IPS-18c (cell line): ENCODE data around the gene PCYOX1L.

Source experiments
- H3K4me3 ChIP-seq: 2 replicates; pipeline ENCODE4 v1.7.0; 2013; ENCODE audit warnings: low read depth, mild to moderate bottlenecking, low read length, moderate library complexity; ENCODE audit not compliant: insufficient read depth
- H3K9me3 ChIP-seq: one replicate; pipeline ENCODE4 v1.6.1; 2013; ENCODE audit warnings: mild to moderate bottlenecking, low read length, moderate library complexity; ENCODE audit not compliant: control insufficient read depth, insufficient read depth

Gene PCYOX1L

GRCh38 chr5:149357370-149358293 is at the start of gene PCYOX1L:
Gene PCYOX1L (plus strand): TSS chr5:149358046. CDS start chr5:149358069, 23 bp downstream.
- H3K9me3 ChIP-seq = peaks cover 4% of the 10 kb centered on the region
- peak within 1 kb of the TSS; percentile 80 for H3K4me3 ChIP-seq

- H3K4me3 ChIP-seq = no peak overlapping the region
- H3K9me3 ChIP-seq = no peaks in the 10 kb centered on the region
Measured at GRCh38 chr5:149309354-149309753, 48.5 kb upstream of the PCYOX1L start.

GRCh38 chr5:149310488-149310887 is 47.4 kb upstream of the PCYOX1L start:
- Histone ChIP-seq H3K4me3 (no peak overlapping the region), H3K9me3 (no peaks in the 10 kb centered on the region)

GRCh38 chr5:149310947-149311658 is 46.7 kb upstream of the PCYOX1L start:
- no peaks in the 10 kb centered on the region for H3K9me3 ChIP-seq
- no peak overlapping the region for H3K4me3 ChIP-seq

GRCh38 chr5:149313151-149313841 is 44.5 kb upstream of the PCYOX1L start:
- Histone ChIP-seq H3K9me3 (no peaks in the 10 kb centered on the region), H3K4me3 (no peak overlapping the region)

- Histone ChIP-seq H3K9me3 (no peaks in the 10 kb centered on the region), H3K4me3 (no peak overlapping the region)
Measured at GRCh38 chr5:149314571-149315111, 43.2 kb upstream of the PCYOX1L start.

- H3K4me3 ChIP-seq = no peak overlapping the region
- no peaks in the 10 kb centered on the region for H3K9me3 ChIP-seq
Measured at GRCh38 chr5:149315753-149316152, 42.1 kb upstream of the PCYOX1L start.

GRCh38 chr5:149317281-149318048 is 40.4 kb upstream of the PCYOX1L start:
- Histone ChIP-seq H3K9me3 (no peaks in the 10 kb centered on the region), H3K4me3 (no peak overlapping the region)

- Histone ChIP-seq H3K4me3 (no peak overlapping the region), H3K9me3 (no peaks in the 10 kb centered on the region)
Measured at GRCh38 chr5:149319174-149319573, 38.7 kb upstream of the PCYOX1L start.

GRCh38 chr5:149320791-149321330 is 37.0 kb upstream of the PCYOX1L start:
- no peak overlapping the region for H3K4me3 ChIP-seq
- no peaks in the 10 kb centered on the region for H3K9me3 ChIP-seq

GRCh38 chr5:149322518-149322917 is 35.3 kb upstream of the PCYOX1L start:
- Histone ChIP-seq H3K9me3 (no peaks in the 10 kb centered on the region), H3K4me3 (no peak overlapping the region)

- H3K4me3 ChIP-seq = no peak overlapping the region
- H3K9me3 ChIP-seq = no peaks in the 10 kb centered on the region
Measured at GRCh38 chr5:149323210-149323609, 34.6 kb upstream of the PCYOX1L start.

GRCh38 chr5:149323621-149324205 is 34.1 kb upstream of the PCYOX1L start:
- H3K9me3 ChIP-seq = no peaks in the 10 kb centered on the region
- no peak overlapping the region for H3K4me3 ChIP-seq

- Histone ChIP-seq H3K4me3 (no peak overlapping the region), H3K9me3 (no peaks in the 10 kb centered on the region)
Measured at GRCh38 chr5:149324641-149325040, 33.2 kb upstream of the PCYOX1L start.

- no peaks in the 10 kb centered on the region for H3K9me3 ChIP-seq
- no peak overlapping the region for H3K4me3 ChIP-seq
Measured at GRCh38 chr5:149325166-149325735, 32.6 kb upstream of the PCYOX1L start.

- Histone ChIP-seq H3K4me3 (no peak overlapping the region), H3K9me3 (no peaks in the 10 kb centered on the region)
Measured at GRCh38 chr5:149325894-149326293, 32.0 kb upstream of the PCYOX1L start.
